Measurements from ENCODE around the gene SLC13A4. TPM values are rescaled to one million over a fixed set of nuclear protein-coding genes. Genes with fewer than 3 reads are reported as not detected.
A peak's percentile ranks its signal among the peaks of the same experiment; 100 is the strongest.
"Not testable (repeated sequence)": the region's sequence is repeated elsewhere in the genome, so short reads cannot be mapped to it uniquely, and the experiment has no call there.

SLC13A4 gene
- total and polyA plus RNA-seq, 3 experiments from 2014 or later, result not detected

DNA sequence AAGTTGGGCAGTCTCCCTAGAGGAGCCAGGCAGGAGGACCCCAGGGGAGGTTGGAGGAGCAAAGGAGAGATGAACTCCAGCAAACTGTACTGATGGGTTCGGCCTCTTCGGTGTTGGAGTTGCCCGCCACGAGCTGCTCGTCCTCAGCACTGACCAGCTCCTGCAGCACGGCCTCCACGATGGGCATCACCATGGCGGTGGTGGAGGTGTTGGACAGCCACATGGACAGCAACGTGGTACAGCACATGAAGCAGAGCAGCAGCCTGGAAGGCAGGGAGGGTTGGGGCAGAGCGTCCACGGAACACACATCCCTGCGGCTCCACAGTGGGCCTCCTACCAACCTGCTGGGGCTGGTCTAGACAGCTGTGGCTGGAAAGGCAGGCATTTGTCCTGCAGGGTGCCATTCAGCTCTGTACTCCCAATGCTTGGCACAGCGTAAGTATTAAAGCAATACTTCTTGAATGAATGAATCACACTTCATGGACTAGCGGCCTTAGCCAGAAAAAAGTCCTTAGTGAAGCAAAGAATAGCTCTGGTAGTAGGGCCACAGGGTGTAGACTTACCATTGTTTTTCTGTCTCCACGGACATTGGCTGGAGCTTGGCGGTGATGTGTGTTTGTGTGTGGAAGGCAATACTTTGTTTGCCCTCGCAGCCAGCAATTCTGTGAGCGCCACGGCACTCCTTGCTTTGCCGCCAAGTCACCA lies 21.8 kb downstream of the SLC13A4 start:
- Histone ChIP-seq H3K4me3 (ENCODE audit: low read length) (no peak overlapping the region), H3K27ac (ENCODE audit: low read depth, low read length) (no peak overlapping the region), H3K9me3 (ENCODE audit: low read length) (no peaks in the 10 kb centered on the region), H3K36me3 (ENCODE audit: insufficient read depth, low read length) (no peaks in the 10 kb centered on the region), H3K4me1 (ENCODE audit: insufficient read depth, low read length) (no peaks in the 10 kb centered on the region), H3K27me3 (ENCODE audit: insufficient read depth, low read length, poor library complexity, severe bottlenecking) (no peaks in the 10 kb centered on the region)
- CTCF ChIA-PET, result interaction anchor here (0.8 kb wide), 1 partner anchor 10 kb away, joined by 4 read pairs; no protein-coding TSS in a partner anchor
- no peak overlapping the region for H3K4me3 Mint-ChIP-seq
- no peaks in the 10 kb centered on the region for H3K9me3 Mint-ChIP-seq
- H3K27me3 Mint-ChIP-seq, result peaks cover 0 to 1% of the 10 kb centered on the region in 2 donors
- POLR2A ChIA-PET, result no interaction called here
- H3K27ac Mint-ChIP-seq, result peak overlapping the region in 1 of 8 donors; percentile 17
- no peaks in the 10 kb centered on the region for H3K4me1 Mint-ChIP-seq
- no peak for DNase-seq
- H3K36me3 Mint-ChIP-seq, result no peaks in the 10 kb centered on the region

- no peaks in the 10 kb centered on the region for H3K9me3 Mint-ChIP-seq
- no peaks in the 10 kb centered on the region for H3K4me1 Mint-ChIP-seq
- peaks cover 0 to 5% (median 0%) of the 10 kb centered on the region in 3 donors for H3K36me3 Mint-ChIP-seq
- POLR2A ChIA-PET, result no interaction called here
- H3K4me1 ChIP-seq (ENCODE audit: insufficient read depth, low read length), result no peaks in the 10 kb centered on the region
- no peak overlapping the region for H3K4me3 ChIP-seq (ENCODE audit: low read length)
- no peak overlapping the region for H3K4me3 Mint-ChIP-seq
- no peak for DNase-seq
- H3K27me3 ChIP-seq (ENCODE audit: insufficient read depth, low read length, poor library complexity, severe bottlenecking), result no peaks in the 10 kb centered on the region
- peak overlapping the region in 1 of 8 donors; percentile 63 for H3K27ac Mint-ChIP-seq
- no peaks in the 10 kb centered on the region for H3K9me3 ChIP-seq (ENCODE audit: low read length)
- no peaks in the 10 kb centered on the region for H3K36me3 ChIP-seq (ENCODE audit: insufficient read depth, low read length)
- H3K27me3 Mint-ChIP-seq, result peaks cover 0 to 1% of the 10 kb centered on the region in 2 donors
- H3K27ac ChIP-seq (ENCODE audit: low read depth, low read length), result no peak overlapping the region
- CTCF ChIA-PET, result interaction anchor here (0.9 kb wide), 1 partner anchor 9 kb away, joined by 3 read pairs; no protein-coding TSS in a partner anchor
These were observed 23.3 kb downstream of the SLC13A4 start for GRCh38 chr7:135704698-135705097.

DNA sequence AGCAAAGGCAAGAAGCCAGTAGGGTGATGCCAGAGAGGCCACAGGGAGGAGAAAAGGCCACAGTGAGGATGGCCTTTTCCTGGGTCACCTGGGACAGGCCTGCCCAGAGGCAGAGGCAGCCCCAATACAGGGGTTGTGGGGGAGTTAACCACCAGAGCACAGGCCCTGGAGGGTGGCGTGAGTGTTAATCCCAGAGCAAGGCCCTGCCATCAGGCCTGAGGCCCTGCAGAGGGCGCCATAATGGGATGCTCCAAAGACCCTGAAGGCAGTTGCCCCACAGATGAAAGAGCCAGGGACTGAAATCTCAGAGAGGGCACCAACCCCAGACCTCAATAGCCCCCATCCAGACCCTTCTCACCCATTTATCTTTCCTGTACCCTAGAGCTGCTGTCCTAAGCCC lies 23.9 kb downstream of the SLC13A4 start:
- H3K36me3 ChIP-seq (ENCODE audit: insufficient read depth, low read length), result no peaks in the 10 kb centered on the region
- no peaks in the 10 kb centered on the region for H3K9me3 Mint-ChIP-seq
- H3K27ac Mint-ChIP-seq, result no peak overlapping the region
- peaks cover 0 to 5% (median 0%) of the 10 kb centered on the region in 3 donors for H3K36me3 Mint-ChIP-seq
- no peak overlapping the region for H3K4me3 ChIP-seq (ENCODE audit: low read length)
- ChIA-PET CTCF (interaction anchor here (0.9 kb wide), 1 partner anchor 9 kb away, joined by 3 read pairs; no protein-coding TSS in a partner anchor), POLR2A (no interaction called here)
- H3K27me3 ChIP-seq (ENCODE audit: insufficient read depth, low read length, poor library complexity, severe bottlenecking), result no peaks in the 10 kb centered on the region
- H3K9me3 ChIP-seq (ENCODE audit: low read length), result no peaks in the 10 kb centered on the region
- H3K27me3 Mint-ChIP-seq, result peaks cover 0 to 1% of the 10 kb centered on the region in 2 donors
- no peaks in the 10 kb centered on the region for H3K4me1 Mint-ChIP-seq
- no peak overlapping the region for H3K4me3 Mint-ChIP-seq
- H3K27ac ChIP-seq (ENCODE audit: low read depth, low read length), result no peak overlapping the region
- H3K4me1 ChIP-seq (ENCODE audit: insufficient read depth, low read length), result no peaks in the 10 kb centered on the region
- no peak for DNase-seq

- H3K4me3 ChIP-seq (ENCODE audit: low read length), result no peak overlapping the region
- H3K27ac ChIP-seq (ENCODE audit: low read depth, low read length), result no peak overlapping the region
- Mint-ChIP-seq H3K4me3 (no peak overlapping the region), H3K27ac (no peak overlapping the region), H3K4me1 (no peaks in the 10 kb centered on the region), H3K9me3 (no peaks in the 10 kb centered on the region), H3K27me3 (no peaks in the 10 kb centered on the region), H3K36me3 (peaks cover 4 to 8% (median 5%) of the 10 kb centered on the region in 3 donors)
- H3K27me3 ChIP-seq (ENCODE audit: insufficient read depth, low read length, poor library complexity, severe bottlenecking), result no peaks in the 10 kb centered on the region
- no peak for DNase-seq
- H3K9me3 ChIP-seq (ENCODE audit: low read length), result no peaks in the 10 kb centered on the region
- H3K36me3 ChIP-seq (ENCODE audit: insufficient read depth, low read length), result no peaks in the 10 kb centered on the region
- ChIA-PET POLR2A (no interaction called here), CTCF (no interaction called here)
- no peaks in the 10 kb centered on the region for H3K4me1 ChIP-seq (ENCODE audit: insufficient read depth, low read length)
These were observed 30.5 kb downstream of the SLC13A4 start for GRCh38 chr7:135697276-135698049.

GRCh38 chr7:135693558-135693957 lies 34.4 kb downstream of the SLC13A4 start:
- no peaks in the 10 kb centered on the region for H3K4me1 Mint-ChIP-seq
- no peaks in the 10 kb centered on the region for H3K9me3 ChIP-seq (ENCODE audit: low read length)
- no peak overlapping the region for H3K27ac ChIP-seq (ENCODE audit: low read depth, low read length)
- H3K27ac Mint-ChIP-seq, result peak overlapping the region in 1 of 8 donors; percentile 36
- DNase-seq, result no peak
- ChIA-PET POLR2A (no interaction called here), CTCF (no interaction called here)
- H3K27me3 ChIP-seq (ENCODE audit: insufficient read depth, low read length, poor library complexity, severe bottlenecking), result no peaks in the 10 kb centered on the region
- peaks cover 10 to 26% (median 14%) of the 10 kb centered on the region in 3 donors for H3K36me3 Mint-ChIP-seq
- no peak overlapping the region for H3K4me3 ChIP-seq (ENCODE audit: low read length)
- H3K36me3 ChIP-seq (ENCODE audit: insufficient read depth, low read length), result no peaks in the 10 kb centered on the region
- no peaks in the 10 kb centered on the region for H3K4me1 ChIP-seq (ENCODE audit: insufficient read depth, low read length)
- H3K9me3 Mint-ChIP-seq, result no peaks in the 10 kb centered on the region
- H3K27me3 Mint-ChIP-seq, result no peaks in the 10 kb centered on the region
- H3K4me3 Mint-ChIP-seq, result no peak overlapping the region

- H3K27me3 Mint-ChIP-seq; H3K9me3 Mint-ChIP-seq; H3K27me3 ChIP-seq (ENCODE audit: insufficient read depth, low read length, poor library complexity, severe bottlenecking); H3K27ac ChIP-seq (ENCODE audit: low read depth, low read length); H3K4me1 ChIP-seq (ENCODE audit: insufficient read depth, low read length); H3K27ac Mint-ChIP-seq; H3K36me3 ChIP-seq (ENCODE audit: insufficient read depth, low read length); H3K9me3 ChIP-seq (ENCODE audit: low read length); H3K4me1 Mint-ChIP-seq; H3K4me3 Mint-ChIP-seq; POLR2A ChIA-PET; CTCF ChIA-PET; DNase-seq; H3K4me3 ChIP-seq (ENCODE audit: low read length): not testable (repeated sequence)
- H3K36me3 Mint-ChIP-seq, result peaks cover 10 to 26% (median 14%) of the 10 kb centered on the region in 3 donors
These were observed 35.4 kb downstream of the SLC13A4 start for GRCh38 chr7:135692606-135693005.

- Mint-ChIP-seq H3K27me3 (no peaks in the 10 kb centered on the region), H3K36me3 (peaks cover 10 to 31% (median 17%) of the 10 kb centered on the region in 3 donors), H3K4me3 (no peak overlapping the region), H3K9me3 (no peaks in the 10 kb centered on the region), H3K27ac (peak overlapping the region in 1 of 8 donors; percentile 4), H3K4me1 (no peaks in the 10 kb centered on the region)
- Histone ChIP-seq H3K36me3 (ENCODE audit: insufficient read depth, low read length) (no peaks in the 10 kb centered on the region), H3K27me3 (ENCODE audit: insufficient read depth, low read length, poor library complexity, severe bottlenecking) (no peaks in the 10 kb centered on the region), H3K27ac (ENCODE audit: low read depth, low read length) (no peak overlapping the region), H3K4me3 (ENCODE audit: low read length) (no peak overlapping the region), H3K4me1 (ENCODE audit: insufficient read depth, low read length) (no peaks in the 10 kb centered on the region), H3K9me3 (ENCODE audit: low read length) (no peaks in the 10 kb centered on the region)
- ChIA-PET CTCF (interaction anchor here (1.3 kb wide), 1 partner anchor 11 kb away, joined by 3 read pairs; no protein-coding TSS in a partner anchor), POLR2A (no interaction called here)
- no peak for DNase-seq
These were observed 35.9 kb downstream of the SLC13A4 start for GRCh38 chr7:135692055-135692454.

- Mint-ChIP-seq H3K36me3 (peaks cover 10 to 38% (median 17%) of the 10 kb centered on the region in 3 donors), H3K4me3 (peak overlapping the region in 1 of 7 donors; percentile 65), H3K27me3 (no peaks in the 10 kb centered on the region), H3K27ac (no peak overlapping the region), H3K4me1 (no peaks in the 10 kb centered on the region), H3K9me3 (no peaks in the 10 kb centered on the region)
- POLR2A ChIA-PET, result no interaction called here
- Histone ChIP-seq H3K27ac (ENCODE audit: low read depth, low read length) (no peak overlapping the region), H3K4me1 (ENCODE audit: insufficient read depth, low read length) (no peaks in the 10 kb centered on the region), H3K4me3 (ENCODE audit: low read length) (no peak overlapping the region), H3K27me3 (ENCODE audit: insufficient read depth, low read length, poor library complexity, severe bottlenecking) (no peaks in the 10 kb centered on the region), H3K36me3 (ENCODE audit: insufficient read depth, low read length) (no peaks in the 10 kb centered on the region), H3K9me3 (ENCODE audit: low read length) (no peaks in the 10 kb centered on the region)
- no peak for DNase-seq
- CTCF ChIA-PET, result interaction anchor here (1.3 kb wide), 1 partner anchor 9 kb away, joined by 3 read pairs; no protein-coding TSS in a partner anchor
These were observed 37.4 kb downstream of the SLC13A4 start for GRCh38 chr7:135690566-135690965.
